ENCODE data around the gene WASL.
A peak's percentile ranks its signal among the peaks of the same experiment; 100 is the strongest.

DNA sequence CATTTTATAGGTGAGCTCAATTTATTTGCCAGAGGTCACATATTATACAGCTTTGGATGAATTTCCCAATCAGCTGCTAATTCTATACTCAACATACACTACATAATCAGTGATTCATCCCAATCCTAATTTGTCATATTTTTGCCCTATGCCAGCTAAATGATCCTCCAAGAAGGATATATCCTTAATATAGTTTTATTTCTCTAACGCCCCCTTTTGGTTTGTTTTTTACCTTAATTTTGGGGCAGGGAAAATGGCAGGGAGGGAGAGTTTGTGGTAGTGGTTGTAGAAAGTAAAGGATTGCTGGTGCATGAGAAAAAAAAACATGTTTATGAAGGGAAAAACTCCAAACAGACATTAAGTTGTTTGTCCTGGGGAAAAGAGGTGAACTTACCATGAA is 31.9 kb downstream of the WASL start:
- TF ChIP-seq, protein P1, sequence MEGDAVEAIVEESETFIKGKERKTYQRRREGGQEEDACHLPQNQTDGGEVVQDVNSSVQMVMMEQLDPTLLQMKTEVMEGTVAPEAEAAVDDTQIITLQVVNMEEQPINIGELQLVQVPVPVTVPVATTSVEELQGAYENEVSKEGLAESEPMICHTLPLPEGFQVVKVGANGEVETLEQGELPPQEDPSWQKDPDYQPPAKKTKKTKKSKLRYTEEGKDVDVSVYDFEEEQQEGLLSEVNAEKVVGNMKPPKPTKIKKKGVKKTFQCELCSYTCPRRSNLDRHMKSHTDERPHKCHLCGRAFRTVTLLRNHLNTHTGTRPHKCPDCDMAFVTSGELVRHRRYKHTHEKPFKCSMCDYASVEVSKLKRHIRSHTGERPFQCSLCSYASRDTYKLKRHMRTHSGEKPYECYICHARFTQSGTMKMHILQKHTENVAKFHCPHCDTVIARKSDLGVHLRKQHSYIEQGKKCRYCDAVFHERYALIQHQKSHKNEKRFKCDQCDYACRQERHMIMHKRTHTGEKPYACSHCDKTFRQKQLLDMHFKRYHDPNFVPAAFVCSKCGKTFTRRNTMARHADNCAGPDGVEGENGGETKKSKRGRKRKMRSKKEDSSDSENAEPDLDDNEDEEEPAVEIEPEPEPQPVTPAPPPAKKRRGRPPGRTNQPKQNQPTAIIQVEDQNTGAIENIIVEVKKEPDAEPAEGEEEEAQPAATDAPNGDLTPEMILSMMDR (conservative IDR thresholded peaks at IDR 0.05) = peak; percentile 15
- TF ChIP-seq ZFX (IDR thresholded peaks at IDR 0.05) = no peak
